H54 (cell line): ENCODE results near the gene CH25H.

Experiments used
- DNase-seq: peaks from one replicate; pipeline ENCODE4 v3.0.0; 2011; ENCODE audit warnings: low spot score, mixed read lengths; ENCODE audit not compliant: insufficient read length
- FAIRE-seq: peaks from 3 replicates; lab custom pipeline; 2011; peaks lifted over from hg19 to GRCh38; lab: Jason Lieb, UNC
- POLR2A ChIP-seq: IDR thresholded peaks from 2 replicates; pipeline ENCODE4 v1.6.1; 2011; ENCODE audit warnings: low read depth, mild to moderate bottlenecking, low read length

The CH25H gene

DNA sequence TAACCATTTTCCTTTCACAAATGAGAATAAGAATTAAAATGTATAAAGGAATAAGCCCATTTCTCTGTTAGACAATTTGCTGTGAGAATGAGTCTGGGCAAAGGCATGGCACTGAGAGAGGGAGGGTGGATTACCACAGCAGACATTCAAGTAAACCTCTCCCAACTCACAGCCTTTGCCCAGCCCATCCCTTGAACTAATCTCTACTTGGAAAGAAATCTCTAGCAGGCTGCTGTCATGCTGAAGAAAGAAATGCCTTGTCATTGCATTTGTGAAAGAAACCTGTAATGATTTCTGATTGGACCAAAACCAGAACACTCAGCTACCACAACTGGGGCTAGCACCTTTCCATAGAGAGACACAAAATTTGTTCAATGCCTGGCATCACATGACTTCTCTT is 39.2 kb downstream of the CH25H start:
- DNase-seq, result no peak
- no peak for TF ChIP-seq POLR2A
- no peak for FAIRE-seq

DNA sequence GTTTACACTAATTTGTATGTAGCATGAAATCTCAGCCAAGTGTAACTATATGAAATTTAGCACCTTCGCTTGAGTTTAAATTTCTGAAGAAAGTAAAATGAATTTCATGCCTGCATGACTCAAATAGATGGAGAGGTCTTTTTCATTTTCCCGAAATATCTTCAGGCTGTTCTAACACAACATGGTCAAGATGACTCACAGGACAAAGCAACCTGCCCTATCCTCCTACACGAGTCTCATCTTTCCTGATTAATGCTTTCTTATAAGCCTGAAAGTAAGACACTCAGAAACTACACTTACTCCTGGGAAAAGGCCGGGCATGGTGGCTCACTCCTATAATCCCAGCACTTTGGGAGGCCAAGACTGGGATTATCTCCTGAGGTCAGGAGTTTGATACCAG is 41.2 kb downstream of the CH25H start:
- FAIRE-seq (no peak), DNase-seq (no peak)
- no peak for TF ChIP-seq POLR2A

DNA sequence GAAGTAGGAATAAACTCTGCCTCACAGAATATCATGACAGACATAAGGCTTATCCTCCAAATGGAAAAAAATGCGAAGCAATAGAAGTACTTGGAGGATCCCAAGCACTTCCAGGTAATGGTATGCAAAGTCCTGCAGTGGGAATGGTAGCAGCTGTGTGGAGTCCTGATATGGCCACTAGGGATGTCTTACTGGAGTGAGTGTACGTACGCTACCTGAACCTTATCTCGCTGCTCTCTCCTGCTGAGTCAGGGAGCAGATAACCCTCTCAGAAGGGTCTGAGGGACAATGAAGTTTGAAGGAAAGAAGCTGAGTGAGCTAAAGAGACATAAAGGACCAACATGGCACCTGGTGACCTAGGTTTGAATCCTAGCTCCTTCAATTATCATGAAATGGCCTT is 42.2 kb downstream of the CH25H start:
- DNase-seq, result no peak
- FAIRE-seq, result no peak
- TF ChIP-seq POLR2A, result no peak

DNA sequence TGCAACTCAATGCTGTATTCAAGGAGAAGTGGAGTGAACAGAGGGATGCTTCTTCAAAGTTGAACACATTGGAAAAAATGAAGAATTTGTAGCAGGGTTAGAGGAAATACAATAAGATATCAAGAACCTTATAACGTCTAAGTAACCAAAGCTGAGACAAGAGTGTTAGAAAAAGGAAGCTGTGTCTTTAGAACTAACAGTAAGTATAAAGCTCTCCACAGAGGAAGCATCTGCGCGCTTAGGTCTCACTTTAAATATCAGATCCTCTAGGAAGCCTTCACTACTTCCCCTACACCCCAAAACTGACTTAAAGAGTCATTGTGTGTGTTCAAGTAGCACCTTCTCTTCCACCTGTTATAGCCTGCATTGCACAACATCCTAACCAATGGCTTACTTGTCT is 43.0 kb downstream of the CH25H start:
- DNase-seq (no peak), FAIRE-seq (no peak)
- TF ChIP-seq POLR2A, result no peak

DNA sequence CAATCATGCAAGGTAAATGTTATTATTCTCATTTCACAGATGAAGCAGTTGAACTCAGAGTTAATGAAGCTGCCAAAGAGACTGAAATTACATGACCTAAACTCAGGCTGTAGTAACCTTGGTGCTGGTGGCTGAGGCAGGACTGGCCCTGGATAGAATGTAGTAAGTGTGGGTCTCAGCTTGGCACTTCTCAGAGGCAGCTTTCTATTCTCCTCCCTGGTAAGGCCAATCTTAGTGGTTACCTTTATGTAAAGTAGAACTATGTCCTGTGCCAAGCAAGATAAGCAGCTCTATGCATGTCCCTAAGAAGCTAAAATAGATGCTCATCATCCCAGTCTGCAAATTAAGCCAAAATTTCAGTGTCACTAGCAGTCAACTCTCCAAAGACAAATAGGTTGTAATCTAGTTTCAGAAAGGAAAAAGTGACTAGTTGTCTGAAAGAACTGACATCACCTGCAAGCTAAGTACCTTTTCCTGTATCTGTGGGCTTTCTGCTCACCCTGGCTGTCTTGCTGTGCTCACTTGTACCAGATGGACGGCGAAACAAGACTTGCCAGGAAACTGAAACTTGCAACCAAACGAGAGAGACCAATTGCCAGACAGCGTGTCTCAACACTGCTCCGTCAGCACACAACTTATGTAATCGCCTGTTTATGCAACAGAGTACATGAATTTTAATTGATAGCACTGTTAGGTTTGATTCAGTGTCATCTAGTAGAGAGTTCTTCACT is 43.7 kb downstream of the CH25H start:
- FAIRE-seq (no peak), DNase-seq (no peak)
- no peak for TF ChIP-seq POLR2A

DNA sequence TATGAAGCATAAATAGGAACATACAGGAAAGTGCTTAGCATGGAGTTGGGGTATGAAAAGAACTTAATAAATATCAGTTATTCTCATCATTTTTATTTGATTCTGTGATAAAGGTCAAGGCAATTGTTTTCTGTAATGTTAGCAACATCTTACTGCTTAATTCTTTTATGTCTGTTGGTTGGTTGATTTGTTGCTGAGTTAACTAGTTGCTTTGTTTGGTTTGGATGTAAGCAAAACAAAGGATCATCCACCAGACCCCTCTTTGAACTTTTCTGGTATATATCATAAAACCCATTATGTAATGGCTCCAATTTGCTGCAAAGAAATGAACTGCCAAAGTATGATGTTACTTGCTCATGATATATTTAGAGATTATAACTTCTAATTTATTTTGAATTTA is 44.5 kb downstream of the CH25H start:
- no peak for TF ChIP-seq POLR2A
- DNase-seq (no peak), FAIRE-seq (no peak)

DNA sequence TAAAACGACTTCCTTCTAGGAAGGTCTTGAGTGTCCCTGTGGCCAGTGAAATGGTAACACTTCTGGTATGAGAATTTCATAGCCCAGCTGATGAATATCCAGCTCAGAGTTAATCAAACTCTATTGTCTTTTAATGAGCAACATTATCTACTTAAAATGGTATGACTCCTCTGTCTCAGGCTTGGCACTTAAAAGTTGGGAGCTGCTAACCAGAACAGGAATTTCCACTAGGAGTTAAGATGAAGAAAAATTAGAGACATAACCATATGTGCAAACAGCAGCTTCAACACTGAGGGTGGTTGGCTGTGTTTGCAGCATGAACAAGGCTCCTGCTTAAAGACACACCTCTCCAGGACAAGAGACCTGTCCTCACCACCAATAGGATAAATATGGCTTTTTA is 46.8 kb downstream of the CH25H start:
- no peak for FAIRE-seq

DNA sequence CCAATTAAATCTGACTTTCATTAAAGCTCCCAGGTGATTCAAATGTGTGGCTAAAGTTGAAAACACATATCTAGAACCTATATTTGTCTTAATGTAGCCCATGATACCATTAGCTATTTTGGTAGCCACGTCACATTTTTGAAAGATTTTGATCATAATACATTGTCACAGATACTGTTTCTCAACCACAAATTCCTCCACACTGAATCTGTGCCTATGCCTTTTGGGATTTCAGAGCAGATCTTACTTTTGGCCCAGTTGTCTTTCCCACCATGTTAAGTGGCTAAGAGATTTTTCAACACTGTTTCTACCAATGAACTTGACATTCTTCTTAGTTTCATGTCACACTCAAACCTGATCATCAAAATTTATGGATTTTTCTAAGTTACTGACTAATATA is 47.4 kb downstream of the CH25H start:
- DNase-seq, result no peak
- FAIRE-seq, result no peak
- TF ChIP-seq POLR2A, result no peak

More for the DNA sequence above, 46.8 kb downstream of the CH25H start:
- TF ChIP-seq POLR2A, result no peak
- DNase-seq, result no peak

DNA sequence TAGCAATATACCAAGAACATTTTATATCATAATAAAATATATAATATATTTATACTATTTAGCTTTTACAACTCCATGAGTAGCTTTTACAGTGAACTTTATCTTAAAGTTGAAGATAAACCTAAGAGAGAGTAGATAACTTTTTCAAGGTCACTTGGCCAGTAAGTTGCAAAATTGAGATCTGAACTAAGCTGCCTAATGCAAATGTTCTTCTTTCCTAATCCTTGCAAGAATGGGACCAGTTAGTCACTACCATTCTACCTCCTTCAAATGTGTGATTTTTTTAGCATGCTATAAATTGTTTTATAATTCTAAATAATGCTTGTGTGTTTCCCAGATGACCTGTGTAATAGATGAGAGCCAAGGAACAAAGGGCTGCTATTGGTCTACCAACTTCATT is 47.8 kb downstream of the CH25H start:
- TF ChIP-seq POLR2A, result no peak
- no peak for FAIRE-seq
- no peak for DNase-seq

DNA sequence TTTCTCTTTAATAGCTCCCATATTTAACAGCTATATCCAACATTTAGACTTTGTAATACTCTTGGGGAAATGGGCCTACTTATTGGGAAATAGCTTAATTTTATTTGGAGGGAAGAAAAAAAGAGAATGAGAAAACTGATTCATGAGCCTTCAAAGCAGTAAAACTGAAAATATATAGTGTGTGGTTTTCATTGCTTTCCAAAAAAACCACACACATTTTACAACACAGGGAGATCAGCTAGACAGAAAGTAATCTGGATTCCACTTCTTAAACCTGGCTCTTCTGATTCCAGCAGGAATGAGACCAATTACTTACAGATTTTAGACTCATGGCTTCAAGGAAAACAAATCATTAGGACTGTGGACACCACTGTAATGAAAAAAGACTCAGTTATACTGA is 48.7 kb downstream of the CH25H start:
- no peak for DNase-seq
- FAIRE-seq, result peak; percentile 53
- TF ChIP-seq POLR2A, result no peak

DNA sequence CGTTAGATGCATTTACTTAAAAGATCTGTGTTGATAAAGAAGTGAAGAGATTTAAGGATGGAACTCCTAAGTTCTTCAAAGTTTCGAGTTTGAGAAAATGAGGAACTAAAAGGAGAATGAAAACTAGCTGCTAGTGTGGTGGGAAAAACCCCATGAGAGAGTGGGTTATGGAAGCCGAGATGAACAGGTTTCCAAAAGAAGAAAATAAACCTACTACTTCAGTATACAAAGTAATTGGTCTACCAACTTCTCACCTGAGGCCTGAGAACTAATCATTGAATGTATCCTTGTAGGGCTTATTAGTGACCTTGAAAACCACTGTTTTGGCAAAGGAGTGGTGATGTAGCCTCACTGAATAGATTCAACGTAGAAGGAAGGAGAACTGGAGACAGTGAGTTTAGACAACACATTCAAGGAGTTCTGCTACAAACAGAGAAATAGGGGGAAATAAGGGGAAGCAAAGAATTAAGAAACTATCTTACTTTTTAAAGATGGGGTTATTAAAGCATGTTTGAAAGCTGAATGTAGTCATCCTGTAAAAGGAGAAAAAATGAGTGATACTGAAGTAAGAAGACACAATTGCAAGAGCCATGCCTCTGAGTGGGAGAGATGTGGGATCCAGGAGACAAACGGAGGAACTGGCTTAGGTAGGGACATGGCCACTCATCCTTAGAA is 50.8 kb downstream of the CH25H start:
- TF ChIP-seq POLR2A, result no peak
- no peak for FAIRE-seq
- no peak for DNase-seq
